HG03175 (cell line): ENCODE measurements around the gene LY9.
A peak's percentile ranks its signal among the peaks of the same experiment; 100 is the strongest.

Experiments used
- ATAC-seq: cut with Tn5 transposase; IDR thresholded peaks from one replicate; pipeline ENCODE4 v1.9.1; 2021; ENCODE audit warnings: mild to moderate bottlenecking, moderate library complexity; ENCODE audit not compliant: unreplicated experiment

The LY9 gene, protein sequence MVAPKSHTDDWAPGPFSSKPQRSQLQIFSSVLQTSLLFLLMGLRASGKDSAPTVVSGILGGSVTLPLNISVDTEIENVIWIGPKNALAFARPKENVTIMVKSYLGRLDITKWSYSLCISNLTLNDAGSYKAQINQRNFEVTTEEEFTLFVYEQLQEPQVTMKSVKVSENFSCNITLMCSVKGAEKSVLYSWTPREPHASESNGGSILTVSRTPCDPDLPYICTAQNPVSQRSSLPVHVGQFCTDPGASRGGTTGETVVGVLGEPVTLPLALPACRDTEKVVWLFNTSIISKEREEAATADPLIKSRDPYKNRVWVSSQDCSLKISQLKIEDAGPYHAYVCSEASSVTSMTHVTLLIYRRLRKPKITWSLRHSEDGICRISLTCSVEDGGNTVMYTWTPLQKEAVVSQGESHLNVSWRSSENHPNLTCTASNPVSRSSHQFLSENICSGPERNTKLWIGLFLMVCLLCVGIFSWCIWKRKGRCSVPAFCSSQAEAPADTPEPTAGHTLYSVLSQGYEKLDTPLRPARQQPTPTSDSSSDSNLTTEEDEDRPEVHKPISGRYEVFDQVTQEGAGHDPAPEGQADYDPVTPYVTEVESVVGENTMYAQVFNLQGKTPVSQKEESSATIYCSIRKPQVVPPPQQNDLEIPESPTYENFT

DNA sequence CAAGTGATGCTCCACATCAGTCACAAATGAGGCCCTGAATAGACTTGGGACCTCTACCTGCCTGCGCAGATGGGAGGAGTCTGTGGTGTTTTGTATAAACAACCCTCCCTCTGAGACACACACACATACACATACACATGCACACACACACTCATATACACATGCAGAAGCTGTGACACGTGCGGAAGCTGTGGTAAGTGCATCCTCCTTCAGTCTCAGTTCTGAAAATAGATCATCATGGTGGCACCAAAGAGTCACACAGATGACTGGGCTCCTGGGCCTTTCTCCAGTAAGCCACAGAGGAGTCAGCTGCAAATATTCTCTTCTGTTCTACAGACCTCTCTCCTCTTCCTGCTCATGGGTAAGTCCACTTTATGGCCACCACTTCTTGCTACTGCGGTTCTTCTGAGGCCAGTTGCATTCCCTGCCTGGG lies at the start of gene LY9:
Gene LY9, plus strand, starts transcription at position 224 of the 433 bp plus-strand sequence. Its CDS starts 14 bp downstream, at position 238.
- peak; percentile 82 for ATAC-seq

DNA sequence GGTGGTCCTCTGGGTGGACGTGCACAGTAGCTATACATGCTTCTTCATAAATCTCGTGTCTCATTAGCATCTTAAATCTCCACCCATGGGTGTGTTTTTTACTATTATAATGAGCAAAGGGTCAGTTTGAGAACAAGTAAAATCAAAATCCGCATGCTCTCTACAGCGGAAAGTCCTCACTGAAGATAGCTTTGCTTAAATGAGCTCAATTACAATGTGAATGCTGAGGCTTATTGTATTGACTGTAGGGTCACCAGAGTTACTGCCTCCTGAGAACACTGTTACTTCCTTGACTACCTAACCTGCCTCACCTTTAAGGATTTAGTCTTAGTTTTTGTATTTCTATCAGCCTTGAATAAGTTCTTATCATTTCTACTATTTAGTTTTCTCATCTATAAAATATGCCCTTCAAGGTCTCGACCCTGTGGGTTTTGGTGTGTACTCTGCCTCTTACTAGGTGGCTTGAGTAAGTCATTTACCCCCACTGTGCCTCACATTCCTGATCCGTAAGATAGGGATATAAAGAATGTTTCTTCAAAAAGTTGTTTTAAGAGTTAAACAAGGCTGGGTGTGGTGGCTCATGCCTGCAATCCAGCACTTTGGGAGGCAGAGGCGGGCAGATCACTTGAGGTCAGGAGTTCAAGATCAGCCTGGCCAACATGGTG lies 49.0 kb upstream of the LY9 start:
- no peak for ATAC-seq

DNA sequence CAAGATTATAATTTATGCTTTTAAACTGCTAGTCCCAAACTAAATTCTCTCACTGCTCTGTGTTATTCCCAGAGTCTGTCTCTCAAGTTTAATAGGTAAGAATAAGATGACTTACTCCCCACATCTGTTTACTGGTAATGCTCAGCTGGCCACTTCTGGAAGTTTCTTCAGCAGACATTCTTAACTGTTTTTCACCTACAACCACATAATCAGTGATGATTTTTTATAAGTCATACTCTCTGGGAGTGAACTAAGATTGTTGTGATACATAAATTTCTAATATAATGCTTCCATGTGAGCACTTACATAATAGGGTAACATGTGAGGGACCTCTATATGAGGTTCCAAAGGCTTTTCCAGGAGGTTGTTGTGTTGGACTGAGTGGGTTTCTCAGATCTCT lies 48.3 kb upstream of the LY9 start:
- no peak for ATAC-seq

DNA sequence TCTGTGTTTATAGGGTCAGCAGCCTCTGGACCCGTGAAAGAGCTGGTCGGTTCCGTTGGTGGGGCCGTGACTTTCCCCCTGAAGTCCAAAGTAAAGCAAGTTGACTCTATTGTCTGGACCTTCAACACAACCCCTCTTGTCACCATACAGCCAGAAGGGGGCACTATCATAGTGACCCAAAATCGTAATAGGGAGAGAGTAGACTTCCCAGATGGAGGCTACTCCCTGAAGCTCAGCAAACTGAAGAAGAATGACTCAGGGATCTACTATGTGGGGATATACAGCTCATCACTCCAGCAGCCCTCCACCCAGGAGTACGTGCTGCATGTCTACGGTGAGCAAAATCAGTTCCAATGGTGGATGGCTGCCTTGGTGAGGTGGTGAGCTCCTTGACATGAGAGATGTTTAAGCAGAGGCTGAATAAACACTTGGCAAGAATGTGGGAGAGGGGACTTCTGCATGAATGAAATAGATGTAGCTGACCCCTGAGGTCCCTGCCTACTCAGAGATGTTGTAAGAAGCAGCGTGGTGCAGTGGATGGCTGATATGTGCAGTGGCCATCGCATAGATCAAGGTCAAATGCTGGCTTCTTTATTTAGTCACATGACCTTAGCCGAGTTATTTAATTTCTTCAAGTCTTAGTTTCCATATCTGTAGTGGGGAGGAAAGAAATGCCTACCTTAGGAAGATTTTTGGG lies 47.6 kb upstream of the LY9 start:
- ATAC-seq, result no peak

DNA sequence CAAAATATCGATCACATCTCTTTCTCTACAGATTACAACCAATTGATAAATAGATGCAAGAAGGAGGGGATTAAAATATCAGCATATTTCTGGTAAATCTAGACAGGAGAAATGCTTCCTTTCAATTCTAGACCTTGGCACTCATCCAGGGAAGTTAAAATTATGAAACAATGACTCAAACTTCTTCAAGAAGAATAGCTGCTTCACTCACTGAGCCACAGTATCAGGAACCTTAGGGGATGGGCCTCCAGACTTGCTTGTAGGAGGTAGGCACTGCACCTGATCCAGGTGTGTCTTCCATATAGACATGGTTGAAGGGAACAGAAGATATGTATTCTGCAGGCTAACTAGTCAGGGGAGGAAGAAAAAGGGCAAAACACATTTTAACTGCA lies 47.1 kb upstream of the LY9 start:
- no peak for ATAC-seq

DNA sequence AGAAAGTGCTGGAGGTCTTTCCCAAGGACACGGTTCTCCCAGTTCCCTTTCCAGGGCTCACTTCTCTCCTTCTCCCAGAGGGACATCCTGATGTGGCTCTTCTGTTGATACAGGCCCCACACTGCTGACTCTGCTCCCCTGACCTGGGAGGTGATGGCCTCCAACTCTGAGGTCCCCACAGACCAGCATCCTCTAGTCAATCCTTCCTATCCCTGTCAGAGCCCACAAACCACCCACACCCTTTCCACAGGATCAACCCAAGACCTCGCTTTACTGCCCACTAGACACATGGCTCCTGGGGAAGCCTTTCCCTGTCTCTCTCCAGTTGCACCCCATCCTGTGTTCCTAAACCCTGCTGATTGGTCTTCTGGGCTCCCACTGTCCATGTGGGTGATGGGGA lies 45.4 kb upstream of the LY9 start:
- no peak for ATAC-seq

DNA sequence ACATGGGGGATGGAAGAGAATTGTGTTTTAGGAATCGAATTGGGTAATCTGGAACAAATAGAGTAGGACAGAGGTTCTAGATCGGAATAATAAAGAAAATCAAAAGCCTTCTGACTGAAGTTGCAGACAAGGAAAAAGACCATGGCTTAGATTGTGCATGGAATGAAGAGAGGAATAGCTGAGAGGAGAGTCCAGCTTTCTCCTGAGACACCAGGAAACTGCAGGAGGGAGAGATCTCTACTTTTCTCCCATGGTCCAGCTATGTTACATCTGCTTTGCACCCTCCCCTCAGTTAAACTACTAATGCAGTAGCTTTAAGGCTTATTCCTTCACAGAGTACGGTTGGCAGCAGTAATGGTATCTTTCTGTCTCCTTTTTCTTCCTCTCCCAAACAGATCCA lies 43.6 kb upstream of the LY9 start:
- ATAC-seq, result no peak

DNA sequence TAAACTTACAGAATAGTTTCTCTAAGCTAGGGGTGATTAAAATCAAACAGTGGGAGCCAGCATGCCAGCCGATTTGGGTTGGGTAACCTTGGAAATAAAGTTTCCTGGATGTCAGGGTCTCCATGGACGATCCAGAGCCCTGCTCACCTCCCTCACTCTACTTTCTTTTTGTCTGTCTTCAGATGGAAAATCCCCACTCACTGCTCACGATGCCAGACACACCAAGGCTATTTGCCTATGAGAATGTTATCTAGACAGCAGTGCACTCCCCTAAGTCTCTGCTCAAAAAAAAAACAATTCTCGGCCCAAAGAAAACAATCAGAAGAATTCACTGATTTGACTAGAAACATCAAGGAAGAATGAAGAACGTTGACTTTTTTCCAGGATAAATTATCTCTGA lies 43.0 kb upstream of the LY9 start:
- ATAC-seq, result no peak

DNA sequence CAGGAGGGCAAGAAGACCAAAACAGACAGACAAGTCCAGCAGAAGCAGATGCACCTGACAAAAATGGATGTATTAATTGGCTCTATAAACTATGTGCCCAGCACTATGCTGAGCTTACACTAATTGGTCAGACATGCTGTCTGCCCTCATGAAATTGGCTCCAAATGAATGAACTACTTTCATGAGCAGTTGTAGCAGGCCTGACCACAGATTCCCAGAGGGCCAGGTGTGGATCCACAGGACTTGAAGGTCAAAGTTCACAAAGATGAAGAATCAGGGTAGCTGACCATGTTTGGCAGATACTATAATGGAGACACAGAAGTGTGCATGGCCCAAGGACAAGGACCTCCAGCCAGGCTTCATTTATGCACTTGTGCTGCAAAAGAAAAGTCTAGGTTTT lies 42.4 kb upstream of the LY9 start:
- no peak for ATAC-seq

DNA sequence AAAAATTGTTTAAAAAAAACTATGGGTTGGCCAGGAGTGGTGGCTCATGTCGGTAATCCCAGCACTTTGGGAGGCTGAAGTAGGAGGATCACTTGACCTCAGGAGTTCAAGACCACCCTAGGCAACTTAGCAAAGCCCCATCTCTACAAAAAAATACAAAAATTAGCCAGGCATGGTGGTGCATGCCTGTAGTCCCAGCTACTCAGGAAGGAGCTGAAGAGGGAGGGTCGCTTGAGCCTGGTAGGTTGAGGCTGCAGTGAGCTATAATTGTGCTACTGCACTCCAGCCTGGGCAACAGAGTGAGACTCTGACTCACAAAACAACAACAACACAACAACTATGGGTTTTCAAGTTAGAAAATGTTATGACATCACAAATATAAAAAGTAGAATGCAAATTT lies 40.5 kb upstream of the LY9 start:
- ATAC-seq, result no peak

DNA sequence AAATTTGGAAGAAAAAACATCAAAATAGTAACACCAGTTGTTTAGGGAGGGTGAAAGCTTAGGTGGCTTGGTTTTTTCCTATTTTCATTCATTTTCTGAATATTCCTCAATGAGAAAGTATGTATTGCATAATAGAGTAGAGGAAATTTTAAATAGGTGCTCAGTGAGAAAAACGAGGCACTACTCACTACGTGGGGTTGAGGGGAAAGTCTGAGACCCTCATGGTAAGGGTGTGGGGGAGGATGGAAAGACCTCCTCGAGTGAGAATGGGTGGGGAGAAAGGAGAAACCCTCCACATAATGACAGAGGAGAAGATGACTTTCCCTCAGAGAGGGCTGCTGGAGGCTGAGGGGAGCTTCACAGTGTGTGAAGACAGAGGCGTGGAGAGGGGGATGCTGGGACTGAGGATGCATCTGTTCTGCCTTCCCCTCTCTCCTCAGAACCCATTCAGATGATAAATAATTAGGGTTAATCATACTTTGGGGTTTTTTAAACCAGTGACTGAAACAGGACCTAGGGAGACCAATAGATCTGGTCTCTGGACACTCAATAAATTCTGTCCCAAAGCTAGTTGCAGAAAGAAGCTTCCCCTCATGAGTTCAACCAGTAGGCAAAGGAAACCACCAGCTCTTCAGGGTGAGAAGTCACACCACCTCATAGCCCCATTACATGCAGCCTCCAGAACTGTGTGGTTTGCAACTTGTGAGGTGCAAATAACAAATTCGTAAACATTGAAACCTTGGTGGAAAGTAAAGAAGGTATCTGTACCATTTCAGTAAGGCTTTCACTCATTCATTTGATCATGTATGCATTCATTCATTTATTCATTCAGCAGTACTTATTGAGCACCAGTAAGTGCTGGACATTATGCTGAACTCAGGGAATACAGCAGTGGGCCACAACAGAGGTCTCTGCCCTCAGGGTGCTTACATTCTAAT lies 39.8 kb upstream of the LY9 start:
- peak; percentile 82 for ATAC-seq

DNA sequence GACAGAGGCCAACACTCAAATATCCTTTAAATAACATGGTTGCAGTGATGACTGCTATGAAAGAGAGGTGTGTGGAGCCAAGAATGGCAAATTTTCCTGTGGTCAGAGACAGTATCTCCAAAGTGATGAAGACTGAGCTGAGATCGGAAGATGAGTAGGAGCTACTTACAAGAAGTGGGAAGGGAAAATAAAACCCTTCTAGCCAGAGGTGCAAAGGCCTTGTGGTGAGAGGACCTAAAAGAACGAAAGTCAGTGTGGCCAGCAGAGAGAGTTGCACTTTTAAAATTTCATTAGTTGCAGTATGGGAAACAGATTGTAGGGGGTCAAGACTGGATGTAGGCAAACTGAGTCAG lies 39.1 kb upstream of the LY9 start:
- ATAC-seq, result no peak

DNA sequence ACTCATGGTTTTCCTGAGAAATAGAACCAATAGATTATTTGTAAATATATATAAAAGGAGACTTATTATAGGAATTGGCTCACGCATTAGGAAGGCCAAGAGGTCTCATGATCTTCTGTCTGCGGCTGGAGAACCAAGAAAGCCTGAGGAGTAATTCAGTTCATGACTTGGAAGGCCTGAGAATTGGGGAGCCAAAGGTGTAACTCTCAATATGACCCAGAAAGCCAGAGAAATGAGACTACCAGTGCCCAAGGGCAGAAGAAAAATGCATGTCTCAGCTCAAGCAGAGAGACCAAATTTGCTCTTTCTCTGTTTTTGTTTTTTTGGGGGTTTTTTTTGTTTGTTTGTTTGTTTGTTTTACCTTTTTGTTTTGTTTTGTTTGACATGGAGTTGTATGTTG lies 37.5 kb upstream of the LY9 start:
- ATAC-seq, result no peak

DNA sequence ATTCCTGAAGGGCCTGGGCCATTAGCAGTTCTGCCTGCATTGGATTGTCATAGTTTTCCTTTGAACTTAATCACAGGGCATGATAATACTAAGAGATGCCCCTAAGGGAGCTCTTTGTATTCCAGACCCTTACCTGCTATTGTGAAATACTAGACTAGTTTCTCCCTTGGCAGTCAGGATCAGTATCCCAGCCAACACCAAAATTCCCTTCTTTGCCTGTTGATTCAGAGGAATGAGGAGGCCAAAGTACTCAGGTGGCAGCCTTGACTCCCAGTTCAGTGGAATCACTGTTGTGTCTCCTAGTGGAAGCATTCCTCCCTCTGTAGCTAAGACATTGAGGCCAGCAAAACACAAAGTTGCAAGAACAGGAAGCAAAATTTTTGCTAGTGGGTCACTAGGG lies 36.2 kb upstream of the LY9 start:
- ATAC-seq, result no peak

DNA sequence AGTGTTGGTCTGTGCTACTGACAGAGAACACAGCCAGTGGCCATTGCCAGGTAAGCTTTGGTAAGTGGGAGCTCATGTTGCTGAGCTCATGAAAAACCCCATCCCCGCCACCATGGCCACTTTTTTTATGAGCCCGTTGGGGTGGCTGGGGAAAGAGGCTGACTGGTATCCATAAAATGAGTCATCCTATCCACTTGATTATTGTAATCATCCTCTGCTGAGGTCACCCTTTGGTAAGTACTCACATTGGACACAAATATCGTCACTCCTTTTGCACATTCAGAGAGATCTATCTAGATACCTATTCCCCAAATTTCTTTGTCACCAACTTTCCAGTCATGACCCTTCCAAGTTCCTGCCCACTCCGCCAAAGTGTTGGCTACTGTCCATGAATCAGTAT lies 34.9 kb upstream of the LY9 start:
- ATAC-seq, result no peak

DNA sequence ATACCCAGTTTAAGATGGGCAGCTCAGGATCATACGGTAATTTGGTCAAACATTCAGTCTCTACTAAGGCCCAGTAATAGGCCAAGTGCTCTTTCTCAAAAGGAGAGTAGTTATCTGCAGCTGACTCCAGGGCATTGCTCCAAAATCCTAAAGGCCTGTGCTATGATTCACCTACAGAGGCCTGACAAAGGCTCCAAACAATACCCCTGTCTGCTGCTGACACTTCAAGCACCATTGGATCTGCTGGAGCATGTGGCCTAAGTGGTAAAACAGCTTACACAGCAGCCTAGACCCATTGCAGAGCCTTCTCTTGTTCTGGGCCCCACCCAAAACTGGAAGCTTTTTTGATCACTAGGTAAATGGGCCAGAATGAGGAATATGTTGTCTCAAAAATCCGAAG lies 34.1 kb upstream of the LY9 start:
- no peak for ATAC-seq

DNA sequence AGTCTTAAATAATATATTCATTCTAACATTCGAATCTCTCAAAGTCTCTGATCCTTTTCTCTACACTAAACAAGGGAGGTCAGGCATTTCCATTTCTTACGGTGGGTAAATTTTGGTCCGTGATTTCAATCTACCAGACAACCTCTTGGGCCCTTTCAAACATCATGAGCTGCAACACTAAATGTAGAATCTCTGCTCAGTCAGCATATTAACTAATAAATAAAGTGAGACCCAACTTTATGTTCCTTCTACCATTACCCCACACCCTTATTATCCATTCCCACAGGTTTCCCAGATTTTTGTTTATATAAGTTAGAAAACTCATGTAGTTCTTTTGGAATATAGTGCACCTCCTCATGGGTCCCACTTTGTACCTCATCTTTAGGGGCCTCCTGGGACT lies 32.0 kb upstream of the LY9 start:
- ATAC-seq, result no peak

DNA sequence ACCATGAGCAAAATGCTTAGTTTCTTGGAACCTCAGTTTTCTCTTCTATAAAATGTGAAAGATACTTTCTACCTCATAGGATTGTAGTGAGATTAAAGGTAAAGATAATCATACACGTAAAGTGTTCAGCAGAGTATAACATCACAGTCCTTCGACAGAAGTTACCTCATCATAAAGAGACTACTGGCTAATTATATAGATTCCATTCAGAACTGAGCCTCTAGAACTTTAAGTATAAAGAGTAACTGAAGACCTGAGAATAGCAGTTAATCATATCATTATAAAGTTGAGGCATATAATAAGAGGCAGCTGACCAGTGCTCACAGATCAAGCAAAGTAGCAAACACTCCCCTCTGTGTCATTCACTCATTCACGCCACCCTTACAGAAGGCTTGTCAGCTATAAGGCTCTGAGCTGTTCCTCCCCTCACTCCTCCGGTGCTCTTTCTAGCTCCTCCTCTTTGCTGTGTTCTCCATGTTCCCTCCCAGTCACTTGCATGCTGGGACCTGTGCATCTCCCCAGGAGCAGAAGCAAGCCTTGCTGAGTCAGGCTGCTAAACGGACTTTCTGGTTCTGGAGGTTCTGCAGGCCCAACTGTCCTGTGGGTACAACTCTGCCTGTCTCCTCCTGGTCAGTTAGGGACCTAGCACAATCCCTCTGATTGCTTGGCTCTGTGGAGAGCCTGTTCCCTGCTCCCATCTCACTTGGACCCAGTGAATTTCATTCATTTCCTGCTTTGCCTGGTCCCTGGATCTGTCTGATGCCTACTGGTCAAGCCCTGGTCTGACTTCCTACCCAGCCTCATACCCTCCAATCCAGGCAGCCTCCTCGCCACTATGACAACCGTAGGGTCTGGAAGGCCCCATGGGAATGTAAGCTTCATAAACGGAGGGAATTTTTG lies 28.3 kb upstream of the LY9 start:
- peak; percentile 47 for ATAC-seq

DNA sequence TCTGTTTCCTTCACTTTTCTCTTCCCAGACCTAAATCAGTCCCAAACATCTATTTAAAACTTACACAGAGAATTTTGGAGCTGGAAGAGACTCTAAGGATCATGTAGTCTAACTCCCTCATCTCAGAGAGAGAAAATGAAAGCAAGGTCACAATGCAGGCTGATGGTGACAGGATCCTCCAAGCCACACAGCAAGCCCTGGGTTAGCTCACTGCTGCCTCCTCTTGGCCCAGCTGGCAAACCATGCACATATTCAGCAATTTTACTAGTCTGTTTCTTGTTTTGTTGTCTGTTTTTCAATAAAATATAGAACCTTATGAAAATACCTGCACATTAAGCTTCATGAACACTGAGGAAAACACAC lies 27.7 kb upstream of the LY9 start:
- peak; percentile 88 for ATAC-seq

DNA sequence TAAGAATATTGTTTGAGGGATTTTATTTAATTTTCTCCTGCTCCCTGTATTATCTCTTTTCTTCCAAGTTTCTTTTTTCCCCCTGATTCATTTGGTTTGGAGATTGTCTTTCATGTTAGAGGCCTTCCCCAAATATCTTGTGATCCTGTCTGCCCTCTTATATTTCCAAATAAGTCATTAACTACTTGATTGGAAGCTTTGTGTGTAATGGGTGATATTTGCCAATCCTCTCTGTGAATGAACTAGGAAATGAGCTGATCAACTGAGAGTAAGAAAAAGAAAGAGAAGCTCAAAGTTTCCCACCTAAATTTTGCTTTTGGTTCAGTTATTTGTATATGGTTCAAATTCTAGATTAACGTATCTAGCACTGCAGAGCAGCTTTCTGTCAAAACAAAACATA lies 23.6 kb upstream of the LY9 start:
- ATAC-seq, result no peak
